Cortex of kidney (tissue), 1 donor: ENCODE data around the gene CA9.
"Not testable (repeated sequence)": the region's sequence is repeated elsewhere in the genome, so short reads cannot be mapped to it uniquely, and the experiment has no call there.

Experiments
- DNase-seq: peaks from one replicate; lab custom pipeline; 2025; lab: John Stamatoyannopoulos, UW

Gene CA9

GRCh38 chr9:35673132-35674024, at the start of gene CA9:
Gene CA9, plus strand, starts transcription at chr9:35673928. Its CDS starts 32 bp downstream, at chr9:35673960.
- no peak for DNase-seq

- no peak for DNase-seq
These were observed 46.2 kb upstream of the CA9 start for GRCh38 chr9:35627575-35627974.

- DNase-seq: no peak
These were observed 45.2 kb upstream of the CA9 start for GRCh38 chr9:35628389-35628991.

GRCh38 chr9:35629597-35629996, 44.1 kb upstream of the CA9 start:
- no peak for DNase-seq

GRCh38 chr9:35635730-35636129, 38.0 kb upstream of the CA9 start:
- no peak for DNase-seq

- no peak for DNase-seq
These were observed 37.4 kb upstream of the CA9 start for GRCh38 chr9:35636135-35636876.

- not testable (repeated sequence) for DNase-seq
These were observed 36.9 kb upstream of the CA9 start for GRCh38 chr9:35636877-35637246.

- not testable (repeated sequence) for DNase-seq
These were observed 36.2 kb upstream of the CA9 start for GRCh38 chr9:35637427-35637955.

GRCh38 chr9:35638751-35639150, 35.0 kb upstream of the CA9 start:
- DNase-seq: not testable (repeated sequence)

- not testable (repeated sequence) for DNase-seq
These were observed 34.5 kb upstream of the CA9 start for GRCh38 chr9:35639225-35639624.

- no peak for DNase-seq
These were observed 34.1 kb upstream of the CA9 start for GRCh38 chr9:35639631-35640030.

GRCh38 chr9:35640431-35640830, 33.3 kb upstream of the CA9 start:
- DNase-seq: not testable (repeated sequence)

GRCh38 chr9:35641478-35641877, 32.2 kb upstream of the CA9 start:
- not testable (repeated sequence) for DNase-seq

GRCh38 chr9:35643046-35643445, 30.7 kb upstream of the CA9 start:
- no peak for DNase-seq

GRCh38 chr9:35645736-35646135, 28.0 kb upstream of the CA9 start:
- DNase-seq: not testable (repeated sequence)

GRCh38 chr9:35646153-35646532, 27.6 kb upstream of the CA9 start:
- DNase-seq: no peak

- peak; percentile 41 for DNase-seq
These were observed 27.0 kb upstream of the CA9 start for GRCh38 chr9:35646533-35647265.

- DNase-seq: no peak
These were observed 24.0 kb upstream of the CA9 start for GRCh38 chr9:35649431-35650340.

- no peak for DNase-seq
These were observed 23.2 kb upstream of the CA9 start, which contains the start of gene SIT1 for GRCh38 chr9:35650341-35651158. Gene SIT1, minus strand, starts transcription at chr9:35650931. Its CDS starts 78 bp downstream, at chr9:35650853.
